ENCODE results near the gene TRABD2B. TPM values are rescaled to one million over a fixed set of nuclear protein-coding genes. Genes with fewer than 3 reads are reported as not detected.

TRABD2B gene
- total RNA-seq, 1 experiment from 2014 or later: 0.05 TPM

- RAD21 ChIA-PET (ENCODE audit: low non-redundant PET in 1 of 2, low total read pairs in 2 of 2, uncharacterized antibody in 2 of 2, unreplicated experiment in 2 of 2): no interaction called here
Measured at GRCh38 chr1:47791879-47792608, 205.1 kb downstream of the TRABD2B start.

GRCh38 chr1:47788761-47789160 lies 208.4 kb downstream of the TRABD2B start:
- Histone ChIP-seq H3K9ac (ENCODE audit: low read length) (no peak overlapping the region), H3K4me2 (ENCODE audit: low read length) (no peak overlapping the region), H3K27me3 (ENCODE audit: insufficient read depth, low read length) (no peaks in the 10 kb centered on the region), H3K79me2 (ENCODE audit: insufficient read depth, low read length) (no peaks in the 10 kb centered on the region), H2AFZ (ENCODE audit: low read depth, low read length, poor library complexity, severe bottlenecking) (no peak overlapping the region), H4K20me1 (ENCODE audit: insufficient read depth) (no peaks in the 10 kb centered on the region), H3K4me1 (ENCODE audit: control insufficient read depth in 1 of 2, insufficient read depth in 2 of 2, low read length in 2 of 2) (no peaks in the 10 kb centered on the region), H3K27ac (ENCODE audit: low read depth, low read length) (no peak overlapping the region), H3K4me3 (replicated peaks in 1 of 2; ENCODE audit: low read depth in 1 of 2, low read length in 2 of 2) (no peak overlapping the region), H3K9me2 (ENCODE audit: insufficient read depth) (no peaks in the 10 kb centered on the region), H3K9me3 (ENCODE audit: control insufficient read depth in 1 of 2, insufficient read depth in 1 of 2, low read depth in 1 of 2, low read length in 2 of 2) (no peaks in the 10 kb centered on the region), H3K36me3 (ENCODE audit: control insufficient read depth in 1 of 2, insufficient read depth in 2 of 2, low read length in 2 of 2) (no peaks in the 10 kb centered on the region)
- DNase-seq (ENCODE audit: low read depth, low spot score) (no peak), ATAC-seq (no peak)
- POLR2A ChIA-PET: no interaction called here
- RAD21 ChIA-PET (ENCODE audit: low non-redundant PET in 1 of 2, low total read pairs in 2 of 2, uncharacterized antibody in 2 of 2, unreplicated experiment in 2 of 2): no interaction called here
- intact Hi-C loops (cut with micrococcal nuclease): loop anchor here (5.0 kb wide), 1 partner anchor 144 kb away; no protein-coding TSS in a partner anchor
- CTCF ChIA-PET: no interaction called here
- BruUV-seq (replicated peaks): no TSS peak
- TF ChIP-seq CBX3 (IDR thresholded peaks at IDR 0.05; ENCODE audit: low read depth): no peak
- no peak for TF ChIP-seq EZH2phosphoT487 (IDR thresholded peaks at IDR 0.05; ENCODE audit: borderline replicate concordance)
- TF ChIP-seq SRF (IDR thresholded peaks at IDR 0.05; ENCODE audit: low read depth): no peak
- no peak for TF ChIP-seq RAD21 (IDR thresholded peaks at IDR 0.05; ENCODE audit: low read depth)
- TF ChIP-seq ZNF274 (IDR thresholded peaks at IDR 0.05; ENCODE audit: low read depth, low read length): no peak
- TF ChIP-seq EGR1 (IDR thresholded peaks at IDR 0.05; ENCODE audit: low read depth): no peak
- TF ChIP-seq REST (IDR thresholded peaks at IDR 0.05; ENCODE audit: low read depth): no peak
- no peak for TF ChIP-seq CEBPB (IDR thresholded peaks at IDR 0.05; ENCODE audit: low read depth)
- no peak for TF ChIP-seq YY1 (IDR thresholded peaks at IDR 0.05; ENCODE audit: extremely low read depth, insufficient replicate concordance, low read depth, low read length)
- TF ChIP-seq MAX (IDR thresholded peaks at IDR 0.05): no peak
- no peak for TF ChIP-seq POLR2A (IDR thresholded peaks at IDR 0.05; ENCODE audit: borderline replicate concordance, extremely low read depth, insufficient read depth, insufficient read length)
- no peak for TF ChIP-seq FOSL1 (IDR thresholded peaks at IDR 0.05; ENCODE audit: low read depth)
- no peak for TF ChIP-seq TCF7L2 (IDR thresholded peaks at IDR 0.05; ENCODE audit: borderline replicate concordance, extremely low read depth, insufficient read depth, insufficient read length)
- no peak for TF ChIP-seq ATF3 (IDR thresholded peaks at IDR 0.05)

More at GRCh38 chr1:47791879-47792608, 205.1 kb downstream of the TRABD2B start:
- no peaks in the 10 kb centered on the region for H3K36me3 ChIP-seq (ENCODE audit: control insufficient read depth in 1 of 2, insufficient read depth in 2 of 2, low read length in 2 of 2)
- no peaks in the 10 kb centered on the region for H3K9me2 ChIP-seq (ENCODE audit: insufficient read depth)
- no TSS peak for BruUV-seq (replicated peaks)
- no peak overlapping the region for H3K4me2 ChIP-seq (ENCODE audit: low read length)
- CTCF ChIA-PET: no interaction called here
- no peaks in the 10 kb centered on the region for H3K27me3 ChIP-seq (ENCODE audit: insufficient read depth, low read length)
- H3K4me1 ChIP-seq (ENCODE audit: control insufficient read depth in 1 of 2, insufficient read depth in 2 of 2, low read length in 2 of 2): no peaks in the 10 kb centered on the region
- no peak for ATAC-seq
- no peak overlapping the region for H3K4me3 ChIP-seq (replicated peaks in 1 of 2; ENCODE audit: low read depth in 1 of 2, low read length in 2 of 2)
- intact Hi-C loops (cut with micrococcal nuclease): no loop called here
- DNase-seq (ENCODE audit: low read depth, low spot score): no peak
- no peaks in the 10 kb centered on the region for H3K79me2 ChIP-seq (ENCODE audit: insufficient read depth, low read length)
- H3K9ac ChIP-seq (ENCODE audit: low read length): no peak overlapping the region
- no peak overlapping the region for H2AFZ ChIP-seq (ENCODE audit: low read depth, low read length, poor library complexity, severe bottlenecking)
- POLR2A ChIA-PET: no interaction called here
- no peak overlapping the region for H3K27ac ChIP-seq (ENCODE audit: low read depth, low read length)
- H3K9me3 ChIP-seq (ENCODE audit: control insufficient read depth in 1 of 2, insufficient read depth in 1 of 2, low read depth in 1 of 2, low read length in 2 of 2): no peaks in the 10 kb centered on the region
- no peak for TF ChIP-seq POLR2AphosphoS5 (IDR thresholded peaks at IDR 0.05; ENCODE audit: low read depth, low read length)
- no peak for TF ChIP-seq YY1 (IDR thresholded peaks at IDR 0.05; ENCODE audit: extremely low read depth, insufficient replicate concordance, low read depth, low read length)
- TF ChIP-seq CBX3 (IDR thresholded peaks at IDR 0.05; ENCODE audit: low read depth): no peak
- TF ChIP-seq POLR2A (IDR thresholded peaks at IDR 0.05; ENCODE audit: borderline replicate concordance, extremely low read depth, insufficient read depth, insufficient read length): no peak
- H4K20me1 ChIP-seq (ENCODE audit: insufficient read depth): no peaks in the 10 kb centered on the region

Measured in HCT116 (cell line).